Measurements from ENCODE around the gene TBC1D5.

- TF ChIP-seq EZH2phosphoT487 (IDR thresholded peaks at IDR 0.05; ENCODE audit: borderline replicate concordance): no peak
- TF ChIP-seq, protein P1, sequence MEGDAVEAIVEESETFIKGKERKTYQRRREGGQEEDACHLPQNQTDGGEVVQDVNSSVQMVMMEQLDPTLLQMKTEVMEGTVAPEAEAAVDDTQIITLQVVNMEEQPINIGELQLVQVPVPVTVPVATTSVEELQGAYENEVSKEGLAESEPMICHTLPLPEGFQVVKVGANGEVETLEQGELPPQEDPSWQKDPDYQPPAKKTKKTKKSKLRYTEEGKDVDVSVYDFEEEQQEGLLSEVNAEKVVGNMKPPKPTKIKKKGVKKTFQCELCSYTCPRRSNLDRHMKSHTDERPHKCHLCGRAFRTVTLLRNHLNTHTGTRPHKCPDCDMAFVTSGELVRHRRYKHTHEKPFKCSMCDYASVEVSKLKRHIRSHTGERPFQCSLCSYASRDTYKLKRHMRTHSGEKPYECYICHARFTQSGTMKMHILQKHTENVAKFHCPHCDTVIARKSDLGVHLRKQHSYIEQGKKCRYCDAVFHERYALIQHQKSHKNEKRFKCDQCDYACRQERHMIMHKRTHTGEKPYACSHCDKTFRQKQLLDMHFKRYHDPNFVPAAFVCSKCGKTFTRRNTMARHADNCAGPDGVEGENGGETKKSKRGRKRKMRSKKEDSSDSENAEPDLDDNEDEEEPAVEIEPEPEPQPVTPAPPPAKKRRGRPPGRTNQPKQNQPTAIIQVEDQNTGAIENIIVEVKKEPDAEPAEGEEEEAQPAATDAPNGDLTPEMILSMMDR (conservative IDR thresholded peaks at IDR 0.05; ENCODE audit: low read length): no peak
Observed at GRCh38 chr3:17634201-17634600, 108.2 kb downstream of the TBC1D5 start.

Measured in Loucy (cell line).